GM19455 (cell line): Measurements from ENCODE around the gene GRWD1.
"Not testable (repeated sequence)": the region's sequence is repeated elsewhere in the genome, so short reads cannot be mapped to it uniquely, and the experiment has no call there.

Source experiments
- ATAC-seq: cut with Tn5 transposase; IDR thresholded peaks from one replicate; pipeline ENCODE4 v1.9.1; 2021; ENCODE audit not compliant: unreplicated experiment

Gene GRWD1

DNA sequence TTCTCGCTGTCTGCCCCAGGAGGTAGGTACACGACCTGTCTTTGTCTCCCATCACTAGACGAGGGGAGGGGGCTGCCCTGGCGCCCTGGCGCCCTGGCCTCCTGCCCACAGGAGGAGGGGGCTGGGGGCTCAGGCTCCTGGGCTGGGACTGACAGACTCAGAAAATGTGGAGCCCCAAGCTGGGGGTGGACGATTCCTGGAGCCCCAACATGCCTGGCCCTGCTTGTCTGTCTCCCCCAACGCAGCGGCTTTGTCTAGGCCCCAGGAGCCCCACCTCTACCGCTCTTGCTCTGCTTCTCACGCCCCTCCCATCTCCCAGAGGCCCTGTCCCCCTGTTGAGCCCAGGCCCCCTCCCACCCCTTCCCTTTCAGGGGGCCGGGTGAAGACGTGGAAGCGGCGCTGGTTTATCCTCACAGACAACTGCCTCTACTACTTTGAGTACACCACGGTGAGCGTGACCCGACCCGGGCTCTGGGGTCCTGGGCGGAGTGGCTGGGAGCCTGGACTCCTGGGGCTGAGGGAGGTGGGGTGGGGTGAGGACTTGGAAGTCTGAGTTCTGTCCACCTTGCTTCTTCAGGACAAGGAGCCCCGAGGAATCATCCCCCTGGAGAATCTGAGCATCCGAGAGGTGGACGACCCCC, 32.0 kb downstream of the GRWD1 start:
- ATAC-seq = no peak

DNA sequence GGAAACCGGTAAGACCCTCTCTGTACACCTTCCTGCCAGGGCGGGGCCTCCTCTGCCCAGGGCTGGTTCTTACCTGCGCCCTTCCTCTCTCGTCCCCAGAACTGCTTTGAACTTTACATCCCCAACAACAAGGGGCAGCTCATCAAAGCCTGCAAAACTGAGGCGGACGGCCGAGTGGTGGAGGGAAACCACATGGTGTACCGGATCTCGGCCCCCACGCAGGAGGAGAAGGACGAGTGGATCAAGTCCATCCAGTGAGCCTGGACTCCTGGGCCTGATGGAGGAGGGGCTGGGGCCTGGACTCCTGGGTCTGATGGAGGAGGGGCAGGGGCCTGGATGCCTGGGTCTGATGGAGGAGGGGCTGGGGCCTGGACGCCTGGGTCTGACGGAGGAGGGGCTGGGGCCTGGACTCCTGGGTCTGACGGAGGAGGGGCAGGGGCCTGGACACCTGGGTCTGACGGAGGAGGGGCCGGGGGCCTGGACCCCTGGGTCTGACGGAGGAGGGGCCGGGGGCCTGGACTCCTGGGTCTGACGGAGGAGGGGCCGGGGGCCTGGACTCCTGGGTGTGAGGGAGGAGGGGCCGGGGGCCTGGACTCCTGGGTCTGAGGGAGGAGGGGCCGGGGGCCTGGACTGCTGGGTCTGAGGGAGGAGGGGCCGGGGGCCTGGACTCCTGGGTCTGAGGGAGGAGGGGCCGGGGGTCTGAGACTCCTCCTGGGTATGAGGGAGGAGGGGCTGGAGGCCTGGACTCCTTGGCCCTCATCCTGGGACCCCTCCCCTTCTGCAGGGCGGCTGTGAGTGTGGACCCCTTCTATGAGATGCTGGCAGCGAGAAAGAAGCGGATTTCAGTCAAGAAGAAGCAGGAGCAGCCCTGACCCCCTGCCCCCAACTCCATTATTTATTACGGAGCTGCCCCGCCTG, 32.8 kb downstream of the GRWD1 start:
- ATAC-seq = no peak

DNA sequence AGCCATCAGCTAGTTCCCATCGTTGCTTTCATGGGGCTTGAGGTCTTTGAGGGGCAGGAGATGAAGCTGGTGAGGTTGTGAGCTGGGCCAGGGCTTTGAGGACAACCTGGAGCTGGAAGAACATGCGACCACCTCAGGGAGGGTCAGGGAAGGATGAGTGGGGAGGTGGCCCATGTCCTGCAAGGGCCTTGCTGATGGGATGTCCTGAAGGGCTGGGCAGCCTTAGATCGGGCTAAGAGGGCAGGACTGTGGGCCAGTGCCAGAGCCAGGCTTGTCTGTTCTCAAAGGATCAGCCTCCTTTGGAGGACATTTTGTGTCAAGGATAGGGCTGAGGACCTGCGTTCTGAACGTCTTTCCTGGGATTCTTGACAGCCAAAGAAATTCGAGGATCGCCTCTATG, 33.9 kb downstream of the GRWD1 start:
- no peak for ATAC-seq

DNA sequence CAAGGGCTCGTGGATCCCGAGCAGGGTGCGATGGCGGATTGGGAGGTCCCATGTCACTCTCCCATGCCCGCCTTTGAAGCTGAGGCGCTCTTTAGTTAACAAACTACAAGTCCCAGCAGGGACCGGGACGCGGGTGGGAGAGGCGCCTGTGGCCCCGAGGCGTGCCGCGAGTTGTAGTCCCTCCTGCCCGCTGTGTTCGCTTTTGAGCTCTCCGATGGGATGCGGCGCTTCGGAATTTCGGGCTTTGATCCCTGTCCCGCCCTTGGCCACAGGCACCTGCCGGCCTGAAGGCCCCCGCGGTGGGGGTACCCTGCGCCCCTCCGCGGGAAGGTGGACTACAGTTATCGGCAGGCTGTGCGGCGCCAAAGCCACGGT, 34.4 kb downstream of the GRWD1 start:
- no peak for ATAC-seq

DNA sequence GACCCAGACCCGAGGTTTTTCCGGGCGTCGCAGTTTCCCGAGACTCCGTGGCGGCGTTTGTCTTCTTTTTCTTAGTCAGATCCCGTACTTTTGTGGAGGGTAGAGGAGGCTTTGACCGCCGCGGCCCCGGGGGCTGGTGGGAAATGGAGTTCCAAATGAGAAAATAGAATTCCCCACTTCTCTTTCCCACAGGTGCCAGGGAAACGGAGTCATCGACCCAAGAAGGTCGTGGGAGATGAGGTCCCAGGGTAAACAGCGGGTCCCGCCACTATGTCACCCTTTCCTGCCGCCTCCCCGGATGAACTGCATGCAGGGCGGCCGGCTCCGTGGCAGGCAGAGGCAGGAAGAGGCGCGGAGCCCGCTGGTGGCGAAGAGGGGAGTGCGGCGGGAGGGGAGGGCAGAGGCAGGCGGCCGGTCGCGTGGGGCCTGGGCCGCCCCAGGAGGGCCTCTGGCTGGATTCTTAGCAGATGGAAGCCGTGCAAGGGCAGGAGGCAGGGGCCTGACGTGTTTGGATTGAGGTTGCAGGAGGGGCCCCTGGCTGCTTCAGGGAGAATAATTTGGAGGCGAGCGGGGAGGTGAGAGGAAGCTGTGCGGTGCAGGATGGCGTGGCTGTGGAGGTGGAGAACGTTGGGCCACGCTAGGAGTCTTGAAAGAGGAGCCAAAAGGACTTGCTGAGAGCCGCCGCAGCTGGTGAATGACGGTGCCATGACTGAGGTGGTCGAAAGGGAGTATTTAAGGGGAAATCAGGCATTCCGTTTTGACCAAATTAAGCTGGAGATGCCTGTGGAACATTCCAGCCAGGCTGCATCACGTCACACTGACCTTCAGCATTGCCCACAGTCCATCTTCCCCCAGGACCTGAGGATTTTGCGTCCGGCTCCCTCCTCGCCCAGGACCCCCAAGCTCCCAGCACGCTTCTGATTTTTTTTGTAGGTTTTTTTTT, 35.0 kb downstream of the GRWD1 start:
- no peak for ATAC-seq

DNA sequence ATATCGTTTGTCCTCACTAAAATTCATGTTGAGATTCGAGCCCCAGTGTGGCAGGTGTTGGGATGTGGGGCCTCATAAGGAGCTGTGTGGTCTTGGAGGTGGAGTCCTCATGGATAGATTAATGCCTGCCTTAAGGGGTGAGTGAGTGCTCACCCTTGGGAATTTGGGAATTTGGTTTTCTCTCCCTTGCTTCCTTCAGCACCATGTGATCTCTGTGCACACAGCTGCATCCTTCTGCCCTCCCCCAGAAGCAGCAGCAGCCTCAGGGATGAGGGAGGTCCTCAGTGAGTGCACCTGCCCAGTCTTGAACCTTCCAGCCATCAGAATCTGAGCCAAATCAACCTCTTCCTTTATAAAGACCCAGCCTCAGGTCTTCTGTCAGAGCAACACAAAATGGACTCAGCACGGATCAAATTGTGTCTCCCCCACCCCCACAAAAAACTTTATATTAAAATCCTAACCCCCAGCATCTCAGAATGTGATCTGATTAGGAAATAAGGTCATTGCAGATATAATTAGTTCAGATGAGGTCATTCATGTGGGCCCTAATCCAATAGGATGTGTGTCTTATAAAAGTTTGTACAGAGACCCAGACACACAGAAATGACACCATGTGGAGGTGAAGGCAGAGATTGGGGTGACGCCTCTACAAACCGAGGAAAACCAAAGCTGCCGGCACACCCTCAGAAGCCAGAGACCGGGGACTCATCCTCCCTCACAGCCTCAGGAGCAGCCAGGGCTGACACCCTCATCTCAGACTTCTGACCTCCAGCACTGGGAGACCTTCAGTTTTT, 36.3 kb downstream of the GRWD1 start:
- no peak for ATAC-seq

DNA sequence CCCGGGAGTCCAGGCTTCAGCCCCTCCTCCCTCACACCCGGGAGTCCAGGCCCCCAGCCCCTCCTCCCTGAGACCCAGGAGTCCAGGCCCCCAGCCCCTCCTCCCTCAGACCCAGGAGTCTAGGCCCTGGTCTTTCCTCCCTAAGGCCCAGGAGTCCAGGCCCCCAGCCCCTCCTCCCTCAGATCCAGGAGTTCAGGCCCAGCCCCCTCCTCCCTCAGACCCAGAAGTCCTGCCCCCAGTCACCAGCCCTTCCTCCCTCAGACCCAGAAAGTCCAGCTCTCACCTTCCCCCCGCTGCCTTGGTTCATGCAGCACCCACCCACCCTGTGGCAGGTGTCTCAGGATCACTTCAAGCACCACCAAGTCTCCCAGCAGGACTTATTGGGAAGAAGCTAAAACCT, 37.5 kb downstream of the GRWD1 start:
- ATAC-seq = no peak

DNA sequence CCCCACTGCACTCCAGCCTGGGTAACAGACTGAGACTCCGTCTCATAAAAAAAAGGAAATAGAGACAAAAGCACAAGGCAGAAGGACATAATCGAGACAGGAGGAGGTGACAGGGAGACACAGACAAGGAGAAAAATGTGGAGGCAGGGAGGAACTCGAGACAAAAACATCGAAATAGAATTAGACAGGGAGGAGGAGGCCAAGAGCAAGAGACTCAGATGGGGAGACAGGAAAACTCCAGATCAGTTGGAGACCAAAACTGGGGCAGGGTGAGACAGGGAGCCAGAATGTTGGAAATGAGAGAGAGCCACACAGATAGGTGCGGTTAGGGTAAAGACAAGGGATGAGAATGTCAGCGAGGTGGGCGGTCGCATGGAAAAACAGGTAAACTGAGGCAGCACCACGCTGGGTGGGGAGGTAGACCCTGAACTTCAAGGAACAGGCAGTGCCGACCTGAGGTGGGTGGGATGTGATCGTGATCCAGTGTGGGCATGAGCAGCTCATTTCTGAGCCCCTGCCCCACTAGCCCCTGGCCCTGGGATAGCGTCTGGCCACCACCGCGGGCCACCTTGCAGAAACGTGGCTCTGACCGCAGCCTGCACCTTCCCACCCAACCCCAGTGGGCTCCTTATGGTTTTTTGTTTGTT, 38.6 kb downstream of the GRWD1 start:
- no peak for ATAC-seq

DNA sequence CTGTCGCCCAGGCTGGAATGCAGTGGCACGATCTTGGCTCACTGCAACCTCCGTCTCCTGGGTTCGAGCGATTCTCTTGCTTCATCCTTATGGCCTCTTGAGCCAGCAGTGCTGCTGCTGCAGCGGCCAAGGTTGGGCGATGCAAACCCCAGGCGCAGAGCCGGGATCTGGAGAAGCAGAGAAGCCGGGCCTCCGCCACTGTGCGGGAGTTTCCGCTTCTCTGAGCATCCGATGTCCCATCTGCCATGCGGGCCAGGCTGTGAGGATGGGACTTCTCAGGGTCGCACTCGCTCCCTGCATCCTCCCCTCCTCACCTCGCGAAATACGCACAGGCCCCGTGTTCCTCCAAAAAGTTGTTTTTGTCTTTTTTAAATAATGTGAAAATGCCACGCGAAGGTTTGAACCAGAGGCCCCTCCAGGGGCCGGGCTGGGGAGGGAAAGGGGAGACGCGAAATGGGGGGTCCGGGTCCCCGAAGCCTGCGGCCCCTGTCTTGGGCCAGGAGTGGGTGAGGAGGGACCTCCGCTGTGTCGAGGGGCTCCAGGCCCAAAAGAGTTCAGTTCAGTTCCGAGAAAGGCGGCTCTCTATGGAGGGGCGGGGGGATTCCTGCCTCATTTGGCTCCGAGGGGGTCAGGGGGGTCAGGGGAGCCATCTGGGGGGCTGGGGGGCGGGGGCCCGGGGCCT, 39.3 kb downstream of the GRWD1 start:
- no peak for ATAC-seq

DNA sequence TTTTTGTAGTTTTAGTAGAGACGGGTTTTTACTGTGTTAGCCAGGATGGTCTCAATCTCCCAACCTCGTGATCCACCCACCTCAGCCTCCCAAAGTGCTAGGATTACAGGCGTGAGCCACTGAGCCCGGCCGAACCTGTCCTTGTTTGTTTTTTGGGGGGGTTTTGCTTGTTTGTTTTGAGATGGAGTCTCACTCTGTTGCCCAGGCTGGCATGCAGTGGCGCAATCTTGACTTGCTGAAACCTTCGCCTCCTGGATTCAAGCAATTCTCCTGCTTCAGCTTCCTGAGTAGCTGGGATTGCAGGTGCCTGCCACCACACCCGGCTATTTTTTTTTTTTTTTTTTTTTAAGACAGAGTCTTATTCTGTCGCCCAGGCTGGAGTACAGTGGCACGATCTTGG, 40.9 kb downstream of the GRWD1 start:
- ATAC-seq = not testable (repeated sequence)

DNA sequence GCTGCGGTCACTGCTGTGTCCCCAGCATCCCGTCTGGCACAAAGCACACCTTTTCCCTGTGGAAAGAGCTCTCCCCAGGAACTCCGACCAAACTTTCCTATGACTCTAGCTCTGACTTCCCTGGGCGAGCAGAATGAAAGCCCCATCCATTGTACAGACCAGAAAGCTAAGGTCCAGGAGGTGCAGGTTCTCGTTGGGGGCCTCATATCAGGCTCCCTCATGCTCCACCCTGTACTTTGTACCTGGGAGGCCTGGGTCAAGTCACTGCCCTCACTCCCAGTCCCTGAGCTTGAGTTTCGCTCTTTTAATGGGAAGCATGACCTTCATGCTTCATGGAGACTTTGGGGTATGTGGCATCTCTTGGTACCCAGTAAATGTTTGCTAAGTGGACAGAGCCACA, 41.8 kb downstream of the GRWD1 start:
- no peak for ATAC-seq

DNA sequence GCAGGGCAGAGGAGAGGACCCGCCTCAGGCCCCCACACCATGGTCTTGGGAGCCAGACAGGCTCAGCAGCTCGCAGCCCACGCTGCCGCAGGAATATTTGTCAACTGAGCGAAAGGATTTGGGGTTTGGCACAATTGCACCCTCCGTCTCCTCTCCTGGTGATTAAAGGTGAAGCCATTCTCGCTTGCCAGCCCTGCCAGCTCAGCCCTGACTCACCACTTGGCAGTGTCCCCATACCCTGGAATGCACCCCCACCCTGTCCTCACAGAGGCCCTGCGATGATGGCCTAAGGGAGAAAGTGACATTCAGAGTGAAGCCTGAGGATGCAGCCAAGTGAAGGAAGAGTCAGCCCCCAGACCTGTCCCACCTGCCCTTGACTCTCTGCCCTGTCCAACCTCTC, 42.2 kb downstream of the GRWD1 start:
- no peak for ATAC-seq

DNA sequence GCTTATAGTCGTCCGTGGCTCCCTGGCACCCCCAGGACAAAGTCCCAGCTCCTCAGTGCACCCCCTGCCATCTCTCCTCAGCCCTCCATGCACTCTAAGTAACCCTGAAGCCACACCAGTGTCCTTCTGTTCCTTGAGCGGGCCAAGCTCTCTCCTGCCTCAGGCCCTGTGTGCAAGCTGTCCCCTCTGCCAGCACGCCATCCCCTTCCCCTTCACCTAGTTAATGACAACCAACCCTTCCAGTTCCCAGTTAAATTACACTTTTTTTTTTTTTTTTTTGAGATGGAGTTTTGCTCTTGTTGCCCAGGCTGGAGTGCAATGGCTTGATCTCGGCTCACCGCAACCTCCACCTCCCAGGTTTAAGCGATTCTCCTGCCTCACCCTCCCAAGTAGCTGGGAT, 42.7 kb downstream of the GRWD1 start:
- not testable (repeated sequence) for ATAC-seq

DNA sequence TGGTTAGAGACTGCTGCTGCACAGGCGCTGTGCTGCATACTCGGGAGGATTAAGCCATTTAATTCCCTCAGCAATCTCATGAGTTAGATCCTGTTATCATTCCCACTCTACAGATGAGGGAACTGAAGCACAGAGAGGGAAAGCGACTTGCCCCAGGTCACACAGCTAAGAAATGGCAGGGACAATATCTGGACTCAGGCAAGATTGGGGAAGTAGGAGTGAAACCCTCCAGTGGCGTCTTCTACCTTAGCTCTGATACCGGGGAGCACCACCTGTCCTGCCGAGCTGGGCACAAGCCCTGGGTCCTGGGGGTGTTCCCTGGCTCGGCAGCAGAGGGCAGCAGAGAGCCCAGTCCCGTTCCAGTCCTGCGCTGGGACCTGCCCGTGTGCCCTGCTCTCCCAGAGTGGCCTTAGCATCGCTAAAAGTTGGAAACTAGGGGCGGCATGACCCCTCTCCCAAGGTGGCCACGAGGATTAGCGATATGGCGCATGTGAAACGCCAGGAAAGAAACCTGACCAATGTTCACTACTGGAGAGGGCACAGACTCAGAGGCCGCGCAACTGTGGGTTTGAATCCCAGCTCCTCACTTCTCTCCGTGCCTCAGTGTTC, 43.9 kb downstream of the GRWD1 start:
- ATAC-seq = no peak

DNA sequence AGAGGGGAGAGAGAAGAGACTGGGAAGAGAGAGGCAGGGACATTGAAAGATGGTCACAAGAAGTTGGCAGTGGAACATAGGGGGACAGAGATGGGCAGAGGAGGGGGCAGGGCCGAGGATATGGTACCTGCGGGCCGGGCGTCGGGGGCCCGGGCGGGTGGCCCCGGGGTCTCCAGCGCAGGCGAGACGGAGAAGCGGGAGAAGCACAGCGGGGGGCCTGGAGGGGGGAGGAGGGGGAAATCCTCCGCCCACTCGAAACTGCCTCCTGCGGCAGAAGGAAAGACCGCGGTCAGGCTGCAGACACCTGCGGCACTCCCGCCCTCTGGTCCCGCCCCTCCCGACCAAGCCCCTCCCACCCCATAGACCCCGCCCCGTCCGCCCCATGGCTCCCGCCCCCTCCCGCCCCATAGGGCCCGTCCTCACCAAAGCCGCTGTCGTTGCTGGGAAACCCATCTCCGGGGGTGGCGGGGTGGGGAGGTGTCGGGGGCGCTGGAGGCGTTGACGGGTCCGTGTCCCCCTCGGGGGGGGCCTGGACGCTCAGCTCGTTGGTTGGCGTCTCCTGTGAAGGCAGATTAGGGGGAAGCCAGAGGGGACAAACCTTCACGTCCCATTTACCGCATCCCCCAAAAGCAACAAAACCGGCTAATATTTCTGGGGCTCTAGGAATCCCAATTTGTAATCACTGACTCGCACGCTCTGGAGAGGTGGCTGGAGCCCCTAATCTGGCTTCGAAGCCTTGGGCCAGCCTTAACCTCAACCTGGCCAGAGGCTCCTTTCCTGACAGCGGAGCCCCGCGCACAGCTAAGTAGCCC, 45.4 kb downstream of the GRWD1 start:
- ATAC-seq = no peak

DNA sequence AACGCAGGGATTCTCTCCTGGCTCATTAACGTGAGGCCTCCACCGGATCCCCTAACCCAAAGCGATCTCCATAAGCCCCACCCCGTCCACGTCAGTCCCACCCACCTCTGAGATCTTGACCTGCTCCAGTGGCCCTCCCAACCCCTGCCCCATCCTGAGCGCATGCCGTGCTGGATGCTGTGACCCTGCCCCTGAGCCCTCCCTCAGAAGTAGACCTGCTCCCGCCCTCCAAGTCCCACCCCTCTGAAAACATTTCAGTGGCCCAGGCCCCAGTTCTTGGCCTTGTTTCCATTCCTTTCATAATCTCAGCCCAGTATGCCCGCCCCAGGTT, 46.0 kb downstream of the GRWD1 start:
- no peak for ATAC-seq

DNA sequence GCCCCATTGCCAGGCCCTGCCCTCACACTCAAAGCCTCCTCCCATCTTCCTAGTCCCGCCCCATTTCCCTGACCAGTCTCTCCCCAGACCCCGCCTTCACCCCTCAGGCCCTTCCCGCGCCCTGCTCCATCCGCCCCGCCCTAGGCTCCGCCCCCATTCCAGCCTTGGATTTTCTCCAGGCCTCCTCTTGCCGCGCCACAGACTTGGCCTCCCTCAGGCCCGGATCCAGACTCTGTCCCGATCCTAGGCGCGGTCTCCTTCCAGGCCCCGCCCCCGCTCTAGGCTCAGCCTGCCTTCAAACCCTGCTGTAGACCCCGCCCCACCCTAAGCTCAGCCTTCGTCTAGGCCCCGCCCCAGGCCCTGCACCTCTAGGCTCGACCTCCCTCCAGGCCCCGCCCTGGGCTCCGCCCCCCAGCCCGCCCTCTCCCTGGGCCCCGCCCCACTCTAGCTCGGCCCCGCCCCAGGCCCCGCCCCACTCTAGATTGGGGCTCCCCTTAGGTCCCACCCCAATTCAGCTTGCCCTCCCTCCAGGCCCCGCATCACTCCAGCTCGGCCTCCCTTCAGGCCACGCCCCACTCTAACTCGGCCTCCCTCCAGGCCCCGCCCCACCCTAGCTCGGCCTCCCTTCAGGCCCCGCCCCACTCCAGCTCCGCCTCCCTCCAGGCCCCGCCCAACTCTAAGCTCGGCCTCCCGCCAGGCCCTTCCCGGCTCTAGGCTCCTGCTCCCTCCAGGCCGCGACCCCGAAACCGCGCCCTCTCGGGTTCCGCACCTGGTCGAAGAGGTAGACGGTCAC, 47.3 kb downstream of the GRWD1 start:
- ATAC-seq = peak; percentile 57
